ENCODE data around the gene SEPTIN8. TPM values are rescaled to one million over a fixed set of nuclear protein-coding genes. Genes with fewer than 3 reads are reported as not detected.

SEPTIN8 gene
- polyA plus RNA-seq, 2 of the 4 experiments (the other 2 are of a cell fraction), result 20.8 to 29.2 TPM

- no peak for FAIRE-seq
- Histone ChIP-seq H3K4me2 (no peak overlapping the region), H3K27ac (no peak overlapping the region), H3K9me3 (no peaks in the 10 kb centered on the region), H3K4me1 (peaks cover 3% of the 10 kb centered on the region; the same call in 1 of the 3 replicates), H3K4me3 (no peak overlapping the region)
- TF ChIP-seq EHMT2 (IDR thresholded peaks at IDR 0.05; ENCODE audit: low read depth), result no peak
- no peak for TF ChIP-seq NR3C1 (IDR thresholded peaks at IDR 0.05)
- no peak for TF ChIP-seq NPAS2 (CRISPR knock-in tag; IDR thresholded peaks at IDR 0.05; ENCODE audit: borderline replicate concordance)
- no peak for TF ChIP-seq NFE2L2 (conservative IDR thresholded peaks at IDR 0.05; ENCODE audit: low read length)
- TF ChIP-seq ESRRA (IDR thresholded peaks at IDR 0.05; ENCODE audit: borderline replicate concordance, low read length), result no peak
- TF ChIP-seq HMGXB4 (CRISPR knock-in tag; IDR thresholded peaks at IDR 0.05; ENCODE audit: borderline replicate concordance), result no peak
- no peak for TF ChIP-seq MAZ (IDR thresholded peaks at IDR 0.05; ENCODE audit: borderline replicate concordance, low read depth, low read length)
- TF ChIP-seq HEYL (CRISPR knock-in tag; IDR thresholded peaks at IDR 0.05), result no peak
- no peak for TF ChIP-seq E2F6 (IDR thresholded peaks at IDR 0.05; ENCODE audit: borderline replicate concordance, low read depth)
- TF ChIP-seq CBX2 (IDR thresholded peaks at IDR 0.05; ENCODE audit: borderline replicate concordance, low read depth), result no peak
- no peak for TF ChIP-seq EHF (CRISPR knock-in tag; IDR thresholded peaks at IDR 0.05)
- no peak for TF ChIP-seq HDAC2 (IDR thresholded peaks at IDR 0.05)
- TF ChIP-seq RCOR1 (IDR thresholded peaks at IDR 0.05; ENCODE audit: low read depth, low read length), result no peak
- CTCF ChIA-PET, result interaction anchor here (0.9 to 4.6 kb wide), 14 partner anchors 7 to 439 kb away, joined by 3 to 69 read pairs (median 4); partner anchors contain the start of genes CCNI2, GDF9 and UQCRQ
- DNase-seq (ENCODE audit: low read depth in 1 of 2, low spot score in 1 of 2), result no peak
- 71% methylated on average over 6 of the region's 6 CpGs for WGBS (ENCODE audit: missing lambda C conversion rate)
- no peak for ATAC-seq
- POLR2A ChIA-PET, result interaction anchor here (0.9 kb wide), 1 partner anchor 136 kb away, joined by 4 read pairs; no protein-coding TSS in a partner anchor
These were observed 49.5 kb upstream of the SEPTIN8 start for GRCh38 chr5:132826424-132827082.

- Histone ChIP-seq H3K4me3 (no peak overlapping the region), H3K9me3 (no peaks in the 10 kb centered on the region), H3K4me1 (peaks cover 3% of the 10 kb centered on the region; the same call in 1 of the 3 replicates), H3K4me2 (no peak overlapping the region), H3K27ac (no peak overlapping the region)
- ATAC-seq (no peak), DNase-seq (ENCODE audit: low read depth in 1 of 2, low spot score in 1 of 2) (no peak), FAIRE-seq (no peak)
- CTCF ChIA-PET, result interaction anchor here (0.9 to 3.8 kb wide), 10 partner anchors 7 to 299 kb away, joined by 3 to 15 read pairs (median 4); partner anchors contain the start of gene CCNI2
- WGBS (ENCODE audit: missing lambda C conversion rate), result 94% methylated on average over 26 of the region's 43 CpGs
- no peak for TF ChIP-seq PBX3 (IDR thresholded peaks at IDR 0.05)
- TF ChIP-seq HMGXB4 (CRISPR knock-in tag; IDR thresholded peaks at IDR 0.05; ENCODE audit: borderline replicate concordance), result no peak
- TF ChIP-seq HEYL (CRISPR knock-in tag; IDR thresholded peaks at IDR 0.05), result no peak
- POLR2A ChIA-PET, result interaction anchor here (0.9 kb wide), 1 partner anchor 137 kb away, joined by 4 read pairs; no protein-coding TSS in a partner anchor
These were observed 48.9 kb upstream of the SEPTIN8 start for GRCh38 chr5:132825834-132826391.
